Panc1 (cell line): ENCODE measurements around the gene DDX28. TPM values are rescaled to one million over a fixed set of nuclear protein-coding genes. Genes with fewer than 3 reads are reported as not detected.

Experiments
- total RNA-seq: library from RNA; stranded (reverse); gene quantifications from one replicate; pipeline ENCODE4 v1.2.1, GENCODE V29; 2021; ENCODE audit not compliant: unreplicated experiment

The DDX28 gene
- total RNA-seq, 1 experiment from 2014 or later: 8.4 TPM

Other genes starting within 250 kb of the DDX28 start
- 13.4 TPM for gene RANBP10, start 216.7 kb downstream of the DDX28 start, total RNA-seq
- 1.6 TPM for gene TSNAXIP1, start 216.3 kb downstream of the DDX28 start, total RNA-seq
- gene THAP11, start 180.9 kb downstream of the DDX28 start, total RNA-seq: 27.3 TPM
- gene NUTF2, start 176.3 kb downstream of the DDX28 start, total RNA-seq: 119 TPM
- gene CENPT, start 175.5 kb downstream of the DDX28 start, total RNA-seq: 43.4 TPM
- gene EDC4, start 150.2 kb downstream of the DDX28 start, total RNA-seq: 85.3 TPM
- gene NRN1L, start 138.3 kb downstream of the DDX28 start, total RNA-seq: 1.1 TPM
- 17.8 TPM for gene PSKH1, start 130.0 kb downstream of the DDX28 start, total RNA-seq
- gene CTRL, start 91.4 kb downstream of the DDX28 start, total RNA-seq: 2.0 TPM
- 47.7 TPM for gene PSMB10, start 86.4 kb downstream of the DDX28 start, total RNA-seq
- gene LCAT, start 79.1 kb downstream of the DDX28 start, total RNA-seq: 14.0 TPM
- gene SLC12A4, start 54.6 kb downstream of the DDX28 start, total RNA-seq: 31.8 TPM
- gene DPEP3, start 42.7 kb downstream of the DDX28 start, total RNA-seq: not detected
- not detected for gene DPEP2, start 23.7 kb downstream of the DDX28 start, total RNA-seq
- gene DPEP2NB, start 7.3 kb downstream of the DDX28 start, total RNA-seq: not detected
- 12.1 TPM for gene DUS2, start 52 bp upstream of the DDX28 start, total RNA-seq
- 24.8 TPM for gene NFATC3, start 62.1 kb upstream of the DDX28 start, total RNA-seq
- 27.0 TPM for gene ESRP2, start 212.9 kb upstream of the DDX28 start, total RNA-seq
- 14.3 TPM for gene PLA2G15, start 222.1 kb upstream of the DDX28 start, total RNA-seq
- gene SLC7A6, start 241.3 kb upstream of the DDX28 start, total RNA-seq: 58.9 TPM